ENCODE measurements around the gene ERGIC1.

The ERGIC1 gene

DNA sequence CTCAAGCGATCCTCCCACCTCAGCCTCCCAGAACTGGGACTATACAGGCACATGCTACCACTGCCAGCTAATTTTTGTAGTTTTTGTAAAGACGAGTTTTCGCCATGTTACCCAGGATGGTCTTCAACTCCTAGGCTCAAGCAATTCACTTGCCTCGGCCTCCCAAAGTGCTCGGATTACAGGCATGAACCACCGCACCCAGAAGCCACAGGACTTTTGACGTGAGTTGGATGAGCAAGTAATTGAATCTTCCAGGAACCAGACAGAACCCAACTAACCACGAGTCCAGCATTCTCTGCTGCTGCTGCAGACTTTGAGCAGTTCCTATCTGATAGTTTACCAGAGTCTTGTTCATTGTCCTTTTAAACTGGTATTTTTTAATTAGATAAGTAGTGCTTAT, 139.9 kb downstream of the ERGIC1 start:
- no peak for DNase-seq (ENCODE audit: low spot score)

DNA sequence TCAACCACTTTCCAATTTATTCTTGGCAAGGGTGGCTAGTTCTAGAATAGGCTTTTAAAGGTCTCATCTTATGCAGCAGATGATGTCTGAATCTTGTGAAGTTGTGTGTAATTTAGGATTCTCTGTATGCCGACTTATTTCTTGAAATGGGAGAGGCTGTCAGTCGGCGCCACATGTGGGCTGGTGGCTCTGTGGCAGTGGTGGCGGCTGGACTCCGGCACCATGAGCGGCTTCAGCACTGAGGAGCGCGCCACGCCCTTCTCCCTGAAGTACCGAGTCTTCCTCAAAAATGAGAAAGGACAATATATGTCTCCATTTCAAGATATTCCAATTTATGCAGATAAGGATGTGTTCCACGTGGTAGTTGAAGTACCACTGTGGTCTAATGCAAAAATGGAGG, 141.2 kb downstream of the ERGIC1 start:
- DNase-seq (ENCODE audit: low spot score), result no peak

DNA sequence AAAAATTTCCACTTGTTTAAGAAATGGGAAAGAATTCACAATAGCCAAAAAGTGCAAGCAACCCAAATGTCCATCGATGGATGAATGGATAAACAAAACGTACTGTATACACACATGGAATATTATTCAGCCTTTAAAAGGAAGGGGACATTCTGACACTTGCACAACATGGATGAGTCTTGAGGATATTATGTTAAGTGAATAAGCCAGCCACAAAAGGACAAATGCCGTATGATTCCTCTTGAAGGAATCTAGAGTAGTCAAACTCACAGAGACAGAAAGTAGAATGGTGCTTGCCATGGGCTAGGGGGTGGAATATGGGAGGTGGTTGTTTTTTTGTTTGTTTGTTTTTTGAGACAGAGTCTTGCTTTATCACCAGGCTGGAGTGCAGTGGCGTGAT, 145.7 kb downstream of the ERGIC1 start:
- no peak for DNase-seq (ENCODE audit: low spot score)

DNA sequence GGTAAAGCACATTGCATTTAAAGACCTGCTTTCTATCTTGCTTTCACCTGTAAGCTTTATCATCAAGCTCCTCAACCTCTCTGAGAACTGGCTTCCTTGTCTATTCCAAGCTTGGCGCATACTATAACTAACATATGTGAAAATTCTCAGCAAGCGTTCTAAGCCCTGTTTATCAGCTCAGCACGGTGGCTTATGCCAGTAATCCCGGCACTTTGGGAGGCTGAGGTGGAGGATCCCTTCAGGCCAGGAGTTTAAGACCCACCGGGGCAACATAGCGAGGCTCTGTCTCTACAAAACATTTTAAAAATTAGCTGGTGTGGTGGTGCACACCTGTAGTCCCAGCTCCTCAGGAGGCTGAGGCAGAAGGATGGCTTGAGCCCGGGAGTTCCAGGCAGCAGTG, 147.9 kb downstream of the ERGIC1 start:
- DNase-seq (ENCODE audit: low spot score), result no peak

DNA sequence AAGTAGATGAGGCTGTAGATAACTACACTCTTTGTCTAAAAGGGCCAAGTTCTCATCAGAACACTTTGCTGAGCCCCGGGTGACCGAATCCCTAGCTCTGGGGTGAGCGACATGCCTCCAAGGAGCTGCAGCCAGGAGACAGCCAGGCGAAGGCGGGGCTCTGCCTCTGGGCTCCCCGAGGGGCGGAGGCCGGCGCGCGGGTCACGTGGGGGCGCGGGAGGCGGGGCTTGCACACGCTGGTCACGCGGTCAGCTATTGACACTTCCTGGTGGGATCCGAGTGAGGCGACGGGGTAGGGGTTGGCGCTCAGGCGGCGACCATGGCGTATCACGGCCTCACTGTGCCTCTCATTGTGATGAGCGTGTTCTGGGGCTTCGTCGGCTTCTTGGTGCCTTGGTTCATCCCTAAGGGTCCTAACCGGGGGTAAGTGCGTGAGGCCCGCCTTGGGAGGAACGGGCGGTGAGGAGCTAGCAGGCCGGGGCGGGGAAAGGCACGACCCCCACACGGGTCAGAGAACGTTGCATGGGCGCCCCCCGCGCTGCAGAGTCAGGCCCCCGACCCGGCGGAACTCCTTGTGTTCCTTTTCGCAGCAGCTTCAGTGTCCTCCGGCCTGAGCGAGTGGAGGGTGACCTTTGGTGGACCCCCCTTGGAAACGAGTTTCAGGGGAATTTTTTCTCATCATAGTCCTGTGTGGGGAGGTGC, 149.6 kb downstream of the ERGIC1 start, which contains the start of gene ATP6V0E1:
TSS of gene ATP6V0E1 (plus strand) at position 230 of the 702 bp plus-strand sequence. CDS start at position 320, 90 bp downstream.
- peak; percentile 93 for DNase-seq (ENCODE audit: low spot score)

DNA sequence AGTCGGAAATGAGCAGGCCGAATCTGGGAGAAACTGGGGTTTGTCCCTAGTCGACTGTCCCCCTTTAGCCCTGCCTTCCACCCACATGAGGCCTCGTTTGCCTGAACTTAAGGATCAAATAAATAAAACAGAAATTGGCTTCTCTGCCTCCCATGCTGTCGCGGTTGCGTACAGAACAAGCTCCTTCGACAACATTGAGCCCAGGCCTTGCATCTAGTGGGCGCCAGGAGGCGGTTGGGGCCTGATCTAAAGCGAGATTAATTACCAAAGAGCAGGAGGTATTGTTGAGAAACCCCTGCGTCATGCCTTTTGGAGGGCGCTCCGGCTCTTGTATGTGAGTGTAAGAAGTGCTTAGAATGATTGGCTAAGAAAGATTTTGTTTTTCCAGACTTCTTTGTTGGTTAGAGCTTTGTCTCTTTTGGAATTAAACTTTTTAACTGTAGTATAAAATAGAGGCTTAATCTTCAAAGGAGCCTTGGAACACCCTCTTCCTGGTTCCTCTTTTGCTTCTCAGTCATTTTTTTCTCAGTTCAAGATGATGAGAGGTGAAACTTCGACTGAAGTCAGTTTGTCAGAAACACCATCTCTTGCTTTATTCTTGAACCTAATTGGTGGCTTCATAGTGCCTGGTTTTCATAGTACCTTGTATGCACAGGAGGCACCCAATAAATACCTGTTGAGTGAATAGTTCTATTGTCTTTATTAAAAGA, 150.3 kb downstream of the ERGIC1 start:
- peak; percentile 88 for DNase-seq (ENCODE audit: low spot score)

DNA sequence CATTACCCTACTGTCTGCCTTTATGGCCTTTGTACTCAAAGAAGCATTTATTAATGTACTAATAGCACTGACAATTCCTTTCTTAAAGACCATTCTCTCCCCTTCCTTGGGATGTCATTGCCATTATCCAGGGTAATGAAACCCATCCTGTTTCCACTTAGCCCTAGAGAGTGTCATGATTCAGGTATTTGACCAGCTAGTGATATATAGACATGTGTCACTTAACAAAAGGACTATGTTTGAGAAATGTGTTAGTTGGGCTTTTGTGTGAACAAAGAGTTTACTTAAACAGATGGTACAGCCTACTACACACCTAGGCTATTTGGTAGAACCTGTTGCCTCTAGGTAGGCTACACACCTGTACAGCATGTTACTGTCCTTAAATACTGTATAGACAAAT, 151.5 kb downstream of the ERGIC1 start:
- no peak for DNase-seq (ENCODE audit: low spot score)

DNA sequence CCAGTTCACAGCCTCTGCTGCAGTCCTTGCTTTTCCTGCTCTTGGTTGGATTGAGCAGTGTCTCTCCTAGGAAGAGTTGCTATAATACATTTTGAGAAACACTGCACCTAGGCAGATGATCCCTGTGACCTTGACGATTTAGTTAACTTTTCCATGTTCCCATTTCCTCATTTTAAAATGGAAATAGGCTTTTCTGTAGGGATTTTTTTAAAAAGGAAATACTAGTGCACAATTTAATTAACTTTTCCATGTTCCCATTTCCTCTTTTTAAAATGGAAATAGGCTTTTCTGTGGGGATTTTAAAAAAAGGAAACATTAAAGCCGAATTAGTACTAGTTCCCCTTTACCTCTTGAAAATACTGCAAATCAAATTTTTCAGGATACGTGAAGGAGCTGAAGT, 154.2 kb downstream of the ERGIC1 start:
- DNase-seq (ENCODE audit: low spot score), result no peak

DNA sequence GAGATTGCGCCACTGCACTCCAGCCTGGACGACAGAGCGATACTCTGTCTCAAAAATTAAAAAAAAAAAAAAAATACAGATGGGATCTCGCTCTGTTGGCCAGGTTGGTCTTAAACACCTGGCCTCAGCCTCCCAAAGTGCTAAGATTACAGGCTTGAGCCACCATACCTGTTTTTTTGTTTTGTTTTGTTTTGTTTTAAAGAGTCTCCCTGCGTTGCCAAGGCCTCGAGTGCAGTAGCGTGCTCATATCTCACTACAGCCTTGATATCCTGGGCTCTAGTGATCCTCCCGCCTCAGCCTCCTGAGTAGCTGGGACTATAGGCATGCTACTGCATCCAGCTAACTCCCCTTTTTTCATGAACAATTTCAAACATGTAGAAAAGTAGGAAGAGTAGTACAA, 156.7 kb downstream of the ERGIC1 start:
- no peak for DNase-seq (ENCODE audit: low spot score)

DNA sequence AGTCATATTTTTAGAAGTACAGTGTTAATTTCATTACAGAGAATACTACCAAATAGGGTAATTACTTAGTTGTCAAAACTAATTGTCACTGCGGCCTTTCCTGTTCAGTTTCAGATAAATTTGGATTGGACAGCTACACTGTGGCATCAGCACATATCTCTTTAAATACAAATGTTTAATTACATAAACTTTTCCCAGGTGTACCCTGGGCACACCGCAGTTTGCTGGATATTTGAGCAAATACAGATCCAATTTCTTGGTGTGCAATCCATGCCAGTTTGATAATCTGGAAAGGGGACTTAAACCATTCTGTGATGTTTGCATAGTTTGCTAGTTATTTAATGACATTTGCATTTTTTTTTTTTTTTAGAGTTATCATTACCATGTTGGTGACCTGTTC, 160.4 kb downstream of the ERGIC1 start:
- no peak for DNase-seq (ENCODE audit: low spot score)

DNA sequence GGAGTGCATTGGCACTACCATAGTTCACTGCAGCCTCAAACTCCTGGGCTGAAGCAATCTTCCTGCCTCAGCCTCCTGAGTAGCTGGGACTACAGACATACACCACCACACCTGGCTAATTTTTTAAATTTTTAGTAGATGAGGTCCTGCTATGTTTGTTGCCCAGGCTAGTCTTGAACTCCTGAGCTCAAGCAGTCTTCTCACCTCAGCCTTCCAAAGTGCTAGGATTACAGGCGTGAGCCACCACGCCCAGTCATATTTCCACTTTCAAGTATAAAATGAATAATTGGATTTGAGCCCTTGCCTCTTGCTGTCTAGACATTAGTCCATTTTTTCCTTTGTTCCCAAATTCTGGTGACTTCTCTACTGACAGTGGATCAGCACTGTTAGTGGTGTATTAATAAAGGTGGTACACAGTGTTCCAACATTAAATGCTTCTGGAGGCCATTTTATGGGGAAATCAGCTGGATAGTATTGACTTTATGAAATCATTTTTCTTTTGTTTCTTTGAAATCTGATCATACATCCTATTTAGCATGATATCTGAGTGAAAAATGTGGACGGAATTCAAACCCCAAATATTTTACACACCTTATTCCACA, 165.4 kb downstream of the ERGIC1 start:
- no peak for DNase-seq (ENCODE audit: low spot score)

DNA sequence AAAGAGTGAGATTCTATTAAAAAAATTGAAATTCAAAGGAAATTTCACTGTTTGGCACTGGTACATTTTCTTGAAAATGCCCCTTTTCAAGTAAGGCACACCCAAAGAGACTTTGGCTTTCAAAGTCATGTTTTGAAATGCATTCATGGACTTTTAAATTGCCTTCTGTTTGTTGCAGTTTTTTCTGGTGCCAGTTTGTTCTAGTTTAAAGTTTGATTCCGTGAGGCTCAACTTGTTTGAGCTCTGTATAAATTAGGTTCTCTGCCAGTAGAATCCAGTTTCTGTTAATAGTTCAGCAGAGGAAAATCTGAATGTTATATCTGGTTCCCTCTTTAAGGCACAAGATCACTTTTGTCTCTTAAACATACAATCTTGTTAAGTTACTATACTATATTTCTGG, 165.9 kb downstream of the ERGIC1 start:
- DNase-seq (ENCODE audit: low spot score), result no peak

DNA sequence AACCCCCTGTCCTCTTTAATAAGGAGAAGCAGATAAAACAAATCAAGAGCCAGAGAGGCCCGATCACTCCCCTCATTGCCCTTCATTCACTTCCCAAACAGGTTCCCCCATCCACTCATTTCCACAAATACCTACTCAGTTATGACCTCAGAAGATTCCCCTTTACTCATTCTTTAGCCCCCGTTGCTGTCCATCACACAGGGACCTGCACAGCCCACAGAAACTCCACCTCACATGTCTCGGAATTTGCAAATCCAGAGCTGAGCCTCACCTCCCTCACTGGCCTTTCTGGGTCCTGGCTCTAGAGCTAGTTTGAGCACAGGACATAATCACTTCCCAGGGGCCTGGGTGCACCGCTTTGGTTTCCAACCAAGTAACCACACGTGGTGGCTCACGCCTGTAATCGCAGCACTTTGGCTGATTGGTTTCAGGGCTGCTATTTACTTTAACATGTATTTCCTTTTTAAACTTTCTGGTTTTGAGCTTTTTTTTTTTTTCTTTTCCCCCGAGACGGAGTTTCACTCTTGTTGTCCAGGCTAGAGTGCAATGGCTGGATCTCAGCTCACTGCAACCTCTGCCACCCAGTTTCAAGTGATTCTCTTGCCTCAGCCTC, 167.3 kb downstream of the ERGIC1 start:
- DNase-seq (ENCODE audit: low spot score), result no peak

Small RNA genes within 50 kb of the gene (small RNA-seq; reads per million reads assigned to genes)
- gene AC022217.4, result 0 reads per million in 2 experiments

Measured in SK-N-DZ (cell line).